ENCODE measurements around the gene EXOC6B. TPM values are rescaled to one million over a fixed set of nuclear protein-coding genes. Genes with fewer than 3 reads are reported as not detected.

The EXOC6B gene
- total and polyA plus RNA-seq, 9 of the 15 experiments (the other 6 are each of a cell fraction or from before 2014, with no cell fraction given) = 0.28 to 4.2 (median 2.0) TPM

- Histone ChIP-seq H3K9me1 (ENCODE audit: control insufficient read depth, insufficient read depth, low read length) (no peaks in the 10 kb centered on the region), H3K4me1 (replicated peaks in 1 of 2; ENCODE audit: control insufficient read depth in 2 of 2, insufficient read depth in 2 of 2, low read length in 2 of 2) (peaks cover 0 to 23% of the 10 kb centered on the region in 2 experiments; a peak in 2 of 5 replicates), H4K20me1 (replicated peaks; ENCODE audit: control insufficient read depth, insufficient read depth, low read length) (no peaks in the 10 kb centered on the region; the same call in 1 of the 2 replicates), H3K9me3 (replicated peaks; ENCODE audit: control insufficient read depth, insufficient read depth, low read depth, low read length) (no peaks in the 10 kb centered on the region), H3K27me3 (ENCODE audit: control insufficient read depth in 2 of 2, insufficient read depth in 2 of 2, low read length in 2 of 2) (peaks cover 4 to 31% of the 10 kb centered on the region in 2 experiments; a peak in 3 of 5 replicates), H3K4me2 (ENCODE audit: insufficient read depth, low read length) (no peak overlapping the region), H3K4me3 (no peak overlapping the region), H2AFZ (ENCODE audit: low read depth, low read length) (no peak overlapping the region), H3K79me2 (ENCODE audit: control insufficient read depth, insufficient read depth, low read length) (no peaks in the 10 kb centered on the region), H3K27ac (ENCODE audit: extremely low read depth, low read depth, low read length) (no peak overlapping the region), H3K36me3 (ENCODE audit: control insufficient read depth, insufficient read depth, low read length) (no peaks in the 10 kb centered on the region), H3K9ac (ENCODE audit: insufficient read depth in 1 of 2, low read depth in 2 of 2, low read length in 2 of 2) (no peak overlapping the region)
- in situ Hi-C loops (cut with MboI) = no loop called here
- DNase-seq (ENCODE audit: extremely low read depth in 1 of 4, low spot score in 3 of 4) (no peak), FAIRE-seq (no peak), ATAC-seq (no peak)
- ChIA-PET POLR2A (no interaction called here), CTCF (ENCODE audit: low intra/inter-chr PET ratio) (no interaction called here)
- no peak for TF ChIP-seq SMARCA5 (IDR thresholded peaks at IDR 0.05)
- no peak for TF ChIP-seq CBX2 (IDR thresholded peaks at IDR 0.05; ENCODE audit: insufficient read depth, low read length, poor library complexity, severe bottlenecking)
- TF ChIP-seq PHTF2 (CRISPR knock-in tag; IDR thresholded peaks at IDR 0.05) = no peak
- no peak for TF ChIP-seq SRSF1 (IDR thresholded peaks at IDR 0.05; ENCODE audit: low read depth, low read length)
- no peak for TF ChIP-seq DEAF1 (CRISPR knock-in tag; IDR thresholded peaks at IDR 0.05)
- no peak for TF ChIP-seq ZNF140 (CRISPR knock-in tag; IDR thresholded peaks at IDR 0.05)
- TF ChIP-seq RNF219 (CRISPR knock-in tag; IDR thresholded peaks at IDR 0.05) = no peak
- TF ChIP-seq FOXM1 (IDR thresholded peaks at IDR 0.05; ENCODE audit: low read depth) = no peak
- no peak for TF ChIP-seq FOXM1 (CRISPR knock-in tag; IDR thresholded peaks at IDR 0.05; ENCODE audit: low read depth)
- no TSS peak for BruUV-seq (replicated peaks)
- intact Hi-C loops (cut with micrococcal nuclease) = no loop called here
- WGBS (ENCODE audit: insufficient coverage, low coverage, missing lambda C conversion rate) = 61% methylated on average over 3 of the region's 23 CpGs
These were observed 681.6 kb downstream of the EXOC6B start for GRCh38 chr2:72144274-72144631.

Measured in K562 (cell line).